Daoy (cell line): ENCODE measurements around the gene IP6K2. TPM values are rescaled to one million over a fixed set of nuclear protein-coding genes. Genes with fewer than 3 reads are reported as not detected.
"Not testable (repeated sequence)": the region's sequence is repeated elsewhere in the genome, so short reads cannot be mapped to it uniquely, and the experiment has no call there.

Experiments used
- DNase-seq: peaks from one replicate; pipeline ENCODE4 v3.0.0-alpha.2; 2015; ENCODE audit warnings: low read depth
- total RNA-seq: library from RNA; depleted of rRNA; stranded (reverse); fragments of >200 nt; shearing (Covaris generic); gene quantifications from 2 replicates; pipeline ENCODE4 v1.2.3, GENCODE V29; 2014

IP6K2 gene
- total RNA-seq, 1 experiment from 2014 or later, result 38.5 TPM

- not testable (repeated sequence) for DNase-seq
Observed at GRCh38 chr3:48733752-48734518, 16.9 kb upstream of the IP6K2 start.

DNA sequence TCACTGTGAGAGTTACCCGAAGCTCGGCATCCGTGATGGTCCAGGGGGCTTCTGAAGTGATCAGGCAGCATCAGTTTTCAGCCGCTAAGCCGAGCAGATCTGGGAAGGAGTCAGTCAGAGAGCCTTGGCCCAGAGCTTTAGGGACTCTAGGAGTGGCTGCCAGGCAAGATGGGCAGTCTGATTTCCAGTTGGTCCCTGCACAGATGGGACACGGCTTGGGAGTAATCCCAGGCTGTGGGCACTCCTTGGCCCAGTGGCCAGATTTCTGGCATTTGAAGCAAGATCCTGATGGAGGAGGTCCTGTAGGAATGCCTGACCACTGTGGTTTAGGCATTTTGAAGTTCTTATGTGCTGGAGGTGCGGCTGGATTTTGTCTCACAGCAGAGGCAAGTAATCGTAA lies 10.5 kb upstream of the IP6K2 start:
- DNase-seq, result no peak

GRCh38 chr3:48725185-48725855 lies 8.3 kb upstream of the IP6K2 start:
- DNase-seq, result not testable (repeated sequence)

GRCh38 chr3:48723725-48724124 lies 6.7 kb upstream of the IP6K2 start:
- DNase-seq, result no peak

DNA sequence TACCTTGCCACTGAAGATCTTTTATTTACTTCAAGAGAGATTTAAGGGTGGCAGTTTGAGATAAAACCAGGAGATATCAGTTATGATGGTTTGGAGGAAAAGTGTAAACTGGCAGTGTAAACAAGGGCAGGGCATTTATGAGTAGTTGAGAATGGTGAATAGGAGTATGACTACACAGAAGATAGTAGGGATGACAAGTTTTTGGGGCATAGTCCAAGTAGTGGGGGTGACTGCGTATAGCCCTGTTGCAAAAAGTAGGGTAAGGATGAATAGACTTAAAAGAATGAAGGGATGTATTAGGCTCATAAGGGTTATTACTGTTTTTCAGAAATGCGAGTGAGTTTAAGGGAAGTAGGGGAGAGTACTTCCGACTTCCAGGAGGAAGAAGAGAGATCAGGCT lies 6.3 kb upstream of the IP6K2 start:
- DNase-seq, result not testable (repeated sequence)

DNA sequence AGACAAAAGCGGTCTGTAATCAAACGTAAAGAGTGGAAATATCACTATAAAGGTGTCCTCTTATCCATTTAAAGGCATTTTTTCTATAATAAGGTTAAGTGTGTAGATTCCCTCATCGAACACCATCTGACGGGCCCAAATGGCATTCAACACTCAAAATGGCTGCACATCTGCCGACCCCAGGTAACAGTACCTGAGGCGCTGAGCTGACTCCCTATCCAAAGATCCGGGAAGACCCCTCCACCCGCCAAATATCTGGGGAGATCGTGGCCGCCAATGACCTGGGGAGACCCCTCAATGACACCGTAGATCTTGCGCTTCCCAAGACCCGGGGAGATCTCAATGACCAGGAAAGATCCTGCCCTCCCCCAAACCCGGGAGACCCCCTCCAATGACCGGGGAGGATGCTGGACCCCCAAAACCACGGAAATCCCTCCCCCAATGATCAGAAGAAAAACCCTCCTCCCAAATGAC lies 476 bp downstream of the IP6K2 start:
- DNase-seq, result no peak

GRCh38 chr3:48715174-48715800 lies 1.7 kb downstream of the IP6K2 start:
- no peak for DNase-seq

GRCh38 chr3:48711727-48712126 lies 5.3 kb downstream of the IP6K2 start:
- no peak for DNase-seq

GRCh38 chr3:48709051-48709461 lies 8.0 kb downstream of the IP6K2 start:
- peak; percentile 20 for DNase-seq

- DNase-seq, result no peak
Observed at GRCh38 chr3:48708481-48708889, 8.5 kb downstream of the IP6K2 start.

DNA sequence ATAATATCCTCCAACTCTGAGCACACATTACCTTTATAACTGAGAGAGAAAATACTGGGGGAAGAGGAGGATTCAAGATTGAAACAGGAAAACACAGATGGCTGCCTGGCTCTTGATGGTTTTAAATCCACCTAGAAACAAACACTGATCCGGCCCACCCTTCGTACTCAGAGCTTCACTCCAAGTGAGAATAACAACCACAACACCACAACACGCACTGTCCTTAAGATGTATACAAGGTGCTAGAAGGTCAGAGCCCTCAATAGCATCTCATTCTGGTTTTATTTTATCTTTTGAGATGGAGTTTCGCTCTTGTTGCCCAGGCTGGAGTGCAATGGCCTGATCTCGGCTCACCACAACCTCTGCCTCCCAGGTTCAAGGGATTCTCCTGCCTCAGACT lies 9.9 kb downstream of the IP6K2 start:
- DNase-seq, result no peak

GRCh38 chr3:48702320-48702920 lies 14.6 kb downstream of the IP6K2 start:
- DNase-seq, result no peak

DNA sequence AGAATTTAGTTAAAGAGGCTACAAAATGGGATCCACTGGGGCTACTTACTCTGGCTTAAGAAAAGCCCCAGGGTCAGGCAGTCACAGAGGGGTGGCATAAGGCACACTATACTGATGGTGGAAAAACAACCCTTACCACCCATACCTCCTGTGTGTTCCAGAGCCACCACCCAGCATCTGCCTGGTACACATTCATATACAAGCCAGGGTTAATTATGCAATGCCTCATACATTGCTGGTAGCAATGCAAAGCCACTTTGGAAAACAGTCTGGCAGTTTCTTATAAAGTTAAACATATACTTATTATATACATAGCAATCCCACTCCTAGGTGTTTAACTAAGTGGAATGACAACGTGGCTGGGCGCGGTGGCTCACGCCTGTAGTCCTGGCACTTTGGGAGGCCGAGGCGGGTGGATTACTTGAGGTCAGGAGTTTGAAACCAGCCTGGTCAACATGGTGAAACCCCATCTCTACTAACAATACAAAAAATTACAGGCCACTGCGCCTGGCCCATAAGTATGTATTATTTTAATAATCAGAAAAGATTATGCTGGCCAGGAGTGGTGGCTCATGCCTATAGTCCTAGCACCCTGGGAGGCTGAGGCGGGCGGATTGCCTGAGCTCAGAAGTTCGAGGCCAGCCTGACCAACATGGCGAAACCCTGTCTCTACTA lies 16.2 kb downstream of the IP6K2 start:
- no peak for DNase-seq

DNA sequence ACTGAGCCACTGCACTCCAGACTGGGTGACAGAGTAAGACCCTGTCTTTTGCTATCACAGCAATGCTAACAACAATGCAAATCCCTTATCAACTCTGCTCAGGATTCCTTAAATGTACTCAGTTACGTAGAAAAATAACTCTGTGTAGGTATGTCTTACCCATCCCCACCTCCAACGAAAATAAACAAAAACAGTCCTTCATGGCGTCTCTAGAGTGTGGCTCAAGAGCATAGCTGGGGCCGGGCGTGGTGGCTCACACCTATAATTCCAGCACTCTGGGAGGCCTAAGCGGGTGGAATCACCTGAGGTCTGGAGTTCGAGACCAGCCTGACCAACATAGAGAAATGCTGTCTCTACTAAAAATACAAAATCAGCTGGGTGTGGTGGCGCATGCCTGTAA lies 18.1 kb downstream of the IP6K2 start:
- DNase-seq, result no peak

- no peak for DNase-seq
Observed at GRCh38 chr3:48697952-48698351, 19.1 kb downstream of the IP6K2 start.

GRCh38 chr3:48696601-48697000 lies 20.4 kb downstream of the IP6K2 start:
- DNase-seq, result no peak

DNA sequence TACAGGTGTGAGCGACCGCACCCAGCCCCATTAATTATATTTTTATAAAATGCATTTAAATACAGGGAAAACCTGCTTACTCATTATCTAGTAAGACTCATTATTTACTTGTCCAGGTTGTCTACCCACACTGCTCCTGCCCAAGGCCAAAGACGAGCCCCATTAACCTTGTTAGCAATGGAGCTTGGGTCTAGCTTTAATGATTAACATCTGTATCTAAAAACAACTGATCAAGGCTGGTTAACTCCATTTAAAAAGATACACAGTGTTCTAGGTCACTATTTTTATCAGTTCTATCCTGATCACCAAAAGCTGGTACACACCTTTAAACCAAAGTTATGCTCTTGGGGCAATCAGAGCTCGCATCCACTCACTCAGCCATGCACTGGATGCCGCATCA lies 20.9 kb downstream of the IP6K2 start:
- DNase-seq, result no peak

DNA sequence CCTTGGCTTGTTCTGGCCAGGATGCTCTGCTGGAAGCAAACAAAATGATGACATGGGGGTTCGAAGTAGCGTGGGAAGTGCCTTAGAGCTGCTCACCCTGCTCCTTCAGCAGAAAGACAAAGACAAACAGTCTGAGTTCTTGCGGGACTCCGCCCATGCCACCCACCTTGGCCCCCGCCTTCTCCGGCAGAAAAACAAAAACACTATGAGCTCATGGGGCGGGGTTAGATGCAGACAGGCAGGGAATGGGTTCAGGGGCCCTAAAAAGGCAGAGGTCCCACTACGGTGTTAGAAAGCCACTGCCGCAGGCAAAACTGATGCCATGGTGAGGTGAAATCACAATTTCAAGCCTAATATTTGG lies 21.6 kb downstream of the IP6K2 start:
- peak; percentile 83 for DNase-seq

GRCh38 chr3:48694610-48695392 lies 22.2 kb downstream of the IP6K2 start:
- DNase-seq, result peak; percentile 83

DNA sequence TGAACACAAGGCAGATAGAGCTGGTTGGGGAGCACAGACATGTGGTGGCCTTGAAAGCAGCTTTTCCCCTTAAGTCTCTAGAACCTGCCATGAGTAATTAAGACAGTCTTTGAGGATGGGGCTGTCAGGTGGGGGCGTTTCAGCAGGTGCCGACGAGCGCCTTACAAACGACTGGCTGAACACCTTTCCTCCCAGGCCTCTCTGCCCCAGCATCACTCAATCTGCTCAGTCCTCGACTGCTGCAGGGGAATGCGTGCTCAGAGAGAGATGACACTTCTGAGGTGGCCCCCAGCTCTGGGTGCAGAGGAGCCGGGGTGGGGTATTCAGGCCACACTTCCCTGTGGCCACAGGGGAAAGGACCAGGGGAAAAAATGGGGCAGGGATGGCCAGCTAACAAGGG lies 23.2 kb downstream of the IP6K2 start:
- DNase-seq, result no peak

DNA sequence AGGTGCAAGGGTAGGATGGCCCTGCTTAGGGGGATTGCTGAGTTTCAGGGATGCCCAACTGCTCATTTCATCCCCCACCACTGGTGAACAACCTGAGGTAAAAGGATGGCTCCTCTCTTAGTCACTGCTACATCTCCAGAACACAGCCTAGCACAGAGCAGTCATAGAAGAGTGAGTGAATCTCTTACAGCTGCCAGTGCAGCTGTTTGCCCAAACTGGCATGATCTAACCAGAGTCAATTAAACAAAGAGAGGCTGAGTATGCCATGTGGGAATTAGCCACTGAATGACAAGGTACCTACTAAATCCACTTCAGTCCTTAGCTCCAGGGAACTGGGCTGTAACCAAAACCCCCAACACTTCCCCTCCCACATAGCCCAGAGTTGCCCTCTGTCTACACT lies 24.5 kb downstream of the IP6K2 start:
- no peak for DNase-seq
